ENCODE results near the gene TAF1D. TPM values are rescaled to one million over a fixed set of nuclear protein-coding genes. Genes with fewer than 3 reads are reported as not detected.

TAF1D gene
- total and polyA plus RNA-seq, 2 donors (not counting 3 experiments of a cell fraction or from before 2014, with no cell fraction given), result 60.7 to 181 TPM

- BruUV-seq (replicated peaks), result no TSS peak
- ChIA-PET CTCF (no interaction called here), POLR2A (no interaction called here)
- no peak for DNase-seq (ENCODE audit: low read depth, low spot score)
- H3K27me3 ChIP-seq (ENCODE audit: control insufficient read depth in 2 of 2, insufficient read depth in 2 of 2, low read length in 2 of 2), result no peaks in the 10 kb centered on the region
- no peak for FAIRE-seq
- H2AFZ ChIP-seq (ENCODE audit: low read depth, low read length), result no peak overlapping the region
- no peaks in the 10 kb centered on the region for H3K9me3 ChIP-seq (replicated peaks; ENCODE audit: control insufficient read depth, insufficient read depth, low read length)
- dilution Hi-C loops (cut with MboI; ENCODE audit: extremely low pct_ligation_motif_present, low sequenced_read_pairs), result no loop called here
- no peak overlapping the region for H3K27ac ChIP-seq (ENCODE audit: insufficient read depth, low read depth, low read length)
- TF ChIP-seq POLR2A (IDR thresholded peaks at IDR 0.05; ENCODE audit: low read depth, low read length) (no peak), MAX (IDR thresholded peaks at IDR 0.05; ENCODE audit: insufficient read depth, insufficient read length) (no peak), MYC (IDR thresholded peaks at IDR 0.05; ENCODE audit: low read depth, low read length) (no peak), GATA2 (IDR thresholded peaks at IDR 0.05; ENCODE audit: insufficient read depth, insufficient read length, low read depth, low read length) (no peak), EZH2 (IDR thresholded peaks at IDR 0.05; ENCODE audit: borderline replicate concordance, low read depth, low read length, severe bottlenecking) (no peak), FOS (IDR thresholded peaks at IDR 0.05; ENCODE audit: borderline replicate concordance, insufficient read depth, low read length) (no peak), CTCF (IDR thresholded peaks at IDR 0.05; ENCODE audit: extremely low read depth in 1 of 2, insufficient read depth in 1 of 2, low read depth in 1 of 2, low read length in 2 of 2) (no peak), POLR2AphosphoS5 (IDR thresholded peaks at IDR 0.05; ENCODE audit: insufficient read depth, low read depth, low read length) (no peak), JUN (IDR thresholded peaks at IDR 0.05; ENCODE audit: borderline replicate concordance, insufficient read depth, insufficient read length, low read depth) (no peak)
- no peak overlapping the region for H3K9ac ChIP-seq (replicated peaks; ENCODE audit: extremely low read depth, insufficient read depth, low read length)
- peaks cover 9 to 24% of the 10 kb centered on the region in 2 experiments for H3K36me3 ChIP-seq (ENCODE audit: control insufficient read depth in 2 of 2, extremely low read depth in 1 of 2, insufficient read depth in 2 of 2, low read length in 2 of 2)
- H3K4me2 ChIP-seq (ENCODE audit: insufficient read depth, low read length), result no peak overlapping the region
- intact Hi-C loops (cut with micrococcal nuclease), result no loop called here
- no peaks in the 10 kb centered on the region for H4K20me1 ChIP-seq (replicated peaks; ENCODE audit: control insufficient read depth, extremely low read depth, insufficient read depth, low read length)
- no peaks in the 10 kb centered on the region for H3K79me2 ChIP-seq (ENCODE audit: control insufficient read depth, insufficient read depth, low read length)
- H3K9me1 ChIP-seq (replicated peaks; ENCODE audit: control insufficient read depth, extremely low read depth, insufficient read depth, low read length), result no peaks in the 10 kb centered on the region
- no peak overlapping the region for H3K4me3 ChIP-seq (replicated peaks in 1 of 3; ENCODE audit: insufficient read depth in 1 of 3, low read depth in 1 of 3, low read length in 3 of 3)
- no peaks in the 10 kb centered on the region for H3K4me1 ChIP-seq (ENCODE audit: control insufficient read depth, extremely low read depth, insufficient read depth, low read length)
These were observed 46.7 kb downstream of the TAF1D start for GRCh38 chr11:93694557-93694956.
